DND-41 (cell line): ENCODE measurements around the gene MARCKSL1.
"Not testable (repeated sequence)": the region's sequence is repeated elsewhere in the genome, so short reads cannot be mapped to it uniquely, and the experiment has no call there.

Experiments
- ATAC-seq: fragments of 200-7000 bp; cut with Tn5 transposase; 3 replicates; pipeline ENCODE4 v1.9.1; 2021; ENCODE audit warnings: low read depth; ENCODE audit not compliant: insufficient read depth
- DNase-seq: peaks from one replicate; pipeline ENCODE4 v3.0.0-alpha.2; 2020
- H2AFZ ChIP-seq: 2 replicates; pipeline ENCODE4 v1.6.0; 2012; ENCODE audit warnings: low read depth, low read length
- H3K27ac ChIP-seq: 2 replicates; pipeline ENCODE4 v1.5.1; 2012; ENCODE audit warnings: low read length, inconsistent platforms
- H3K27me3 ChIP-seq: fragments of 200-600 bp; sonication (generic); 2 replicates; pipeline ENCODE4 v1.6.0; 2012; ENCODE audit warnings: low read length, mild to moderate bottlenecking, inconsistent platforms; ENCODE audit not compliant: insufficient read depth, poor library complexity
- H3K36me3 ChIP-seq: 2 replicates; pipeline ENCODE4 v1.5.1; 2012; ENCODE audit warnings: low read length, inconsistent platforms; ENCODE audit not compliant: insufficient read depth
- H3K4me1 ChIP-seq: 2 replicates; pipeline ENCODE4 v1.5.1; 2012; ENCODE audit warnings: mild to moderate bottlenecking, low read length; ENCODE audit not compliant: insufficient read depth
- H3K4me2 ChIP-seq: 2 replicates; pipeline ENCODE4 v1.6.0; 2012; ENCODE audit warnings: mild to moderate bottlenecking, moderate library complexity, low read length, inconsistent platforms; ENCODE audit not compliant: insufficient read depth
- H3K4me3 ChIP-seq, 2 experiments: fragments of 200-600 bp in 1 of 2; shearing (Covaris generic) in 1 of 2; 2 replicates each; pipeline ENCODE4 v1.5.1; 2012 to 2016; ENCODE audit warnings: inconsistent platforms in 2 of 2, low read length in 2 of 2, mild to moderate bottlenecking in 2 of 2, low read depth in 1 of 2, moderate library complexity in 1 of 2
- H3K79me2 ChIP-seq: 2 replicates; pipeline ENCODE4 v1.6.0; 2012; ENCODE audit warnings: low read length, inconsistent platforms; ENCODE audit not compliant: insufficient read depth
- H3K9ac ChIP-seq: 2 replicates; pipeline ENCODE4 v1.6.0; 2012; ENCODE audit warnings: low read depth, mild to moderate bottlenecking, inconsistent platforms, low read length, moderate library complexity
- H3K9me3 ChIP-seq: 2 replicates; pipeline ENCODE4 v1.5.1; 2012; ENCODE audit warnings: low read length, moderate library complexity, mild to moderate bottlenecking, inconsistent platforms; ENCODE audit not compliant: insufficient read depth, severe bottlenecking
- H4K20me1 ChIP-seq: 2 replicates; pipeline ENCODE4 v1.6.0; 2012; ENCODE audit warnings: low read length; ENCODE audit not compliant: insufficient read depth
- EZH2 ChIP-seq: IDR thresholded peaks from 3 replicates; pipeline ENCODE4 v1.6.1; 2012; ENCODE audit warnings: borderline replicate concordance, low read depth, mild to moderate bottlenecking, moderate library complexity, low read length, inconsistent platforms; ENCODE audit not compliant: severe bottlenecking
- TF ChIP-seq, protein P1 (sequence below): IDR thresholded peaks from 2 replicates; pipeline ENCODE4 v1.5.1; 2012; ENCODE audit warnings: borderline replicate concordance, low read length, moderate library complexity, mild to moderate bottlenecking; ENCODE audit not compliant: poor library complexity, severe bottlenecking; ENCODE audit errors: extremely low read depth

MARCKSL1 gene

DNA sequence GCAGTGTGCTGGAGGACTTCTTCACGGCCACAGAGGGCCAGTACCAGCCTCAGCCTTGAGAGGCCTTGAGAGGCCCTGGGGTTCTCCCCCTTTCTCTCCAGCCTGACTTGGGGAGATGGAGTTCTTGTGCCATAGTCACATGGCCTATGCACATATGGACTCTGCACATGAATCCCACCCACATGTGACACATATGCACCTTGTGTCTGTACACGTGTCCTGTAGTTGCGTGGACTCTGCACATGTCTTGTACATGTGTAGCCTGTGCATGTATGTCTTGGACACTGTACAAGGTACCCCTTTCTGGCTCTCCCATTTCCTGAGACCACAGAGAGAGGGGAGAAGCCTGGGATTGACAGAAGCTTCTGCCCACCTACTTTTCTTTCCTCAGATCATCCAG lies 50.4 kb downstream of the MARCKSL1 start:
- Histone ChIP-seq H3K9ac (no peak overlapping the region), H3K9me3 (no peaks in the 10 kb centered on the region), H3K27me3 (no peaks in the 10 kb centered on the region), H3K4me2 (no peak overlapping the region), H3K36me3 (peaks cover 46% of the 10 kb centered on the region), H3K4me3 (no peak overlapping the region), H3K27ac (no peak overlapping the region), H2AFZ (no peak overlapping the region), H3K79me2 (no peaks in the 10 kb centered on the region), H4K20me1 (no peaks in the 10 kb centered on the region), H3K4me1 (peaks cover 4% of the 10 kb centered on the region)
- DNase-seq (no peak), ATAC-seq (no peak)
- TF ChIP-seq EZH2 = no peak
- TF ChIP-seq, protein P1, sequence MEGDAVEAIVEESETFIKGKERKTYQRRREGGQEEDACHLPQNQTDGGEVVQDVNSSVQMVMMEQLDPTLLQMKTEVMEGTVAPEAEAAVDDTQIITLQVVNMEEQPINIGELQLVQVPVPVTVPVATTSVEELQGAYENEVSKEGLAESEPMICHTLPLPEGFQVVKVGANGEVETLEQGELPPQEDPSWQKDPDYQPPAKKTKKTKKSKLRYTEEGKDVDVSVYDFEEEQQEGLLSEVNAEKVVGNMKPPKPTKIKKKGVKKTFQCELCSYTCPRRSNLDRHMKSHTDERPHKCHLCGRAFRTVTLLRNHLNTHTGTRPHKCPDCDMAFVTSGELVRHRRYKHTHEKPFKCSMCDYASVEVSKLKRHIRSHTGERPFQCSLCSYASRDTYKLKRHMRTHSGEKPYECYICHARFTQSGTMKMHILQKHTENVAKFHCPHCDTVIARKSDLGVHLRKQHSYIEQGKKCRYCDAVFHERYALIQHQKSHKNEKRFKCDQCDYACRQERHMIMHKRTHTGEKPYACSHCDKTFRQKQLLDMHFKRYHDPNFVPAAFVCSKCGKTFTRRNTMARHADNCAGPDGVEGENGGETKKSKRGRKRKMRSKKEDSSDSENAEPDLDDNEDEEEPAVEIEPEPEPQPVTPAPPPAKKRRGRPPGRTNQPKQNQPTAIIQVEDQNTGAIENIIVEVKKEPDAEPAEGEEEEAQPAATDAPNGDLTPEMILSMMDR = no peak

DNA sequence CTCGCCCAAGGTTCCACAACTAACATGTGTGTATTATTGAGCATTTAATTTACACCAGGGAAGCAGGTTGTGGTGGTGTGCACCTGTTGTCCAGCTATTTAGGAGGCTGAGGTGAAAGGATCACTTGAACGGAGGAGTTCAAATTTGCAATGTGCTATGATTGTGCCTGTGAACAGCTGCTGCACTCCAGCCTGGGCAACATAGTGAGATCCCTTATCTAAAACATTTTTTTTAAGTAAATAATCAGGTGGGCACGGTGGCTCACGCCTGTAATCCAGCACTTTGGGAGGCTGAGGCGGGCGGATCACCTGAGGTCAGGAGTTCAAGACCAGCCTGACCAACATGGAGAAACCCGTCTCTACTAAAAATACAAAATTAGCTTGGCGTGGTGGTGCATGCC lies 51.3 kb downstream of the MARCKSL1 start:
- H2AFZ ChIP-seq, H3K79me2 ChIP-seq, H3K27me3 ChIP-seq, H3K4me1 ChIP-seq, H3K4me3 ChIP-seq, H4K20me1 ChIP-seq, H3K9me3 ChIP-seq, H3K27ac ChIP-seq, H3K4me2 ChIP-seq, DNase-seq, ATAC-seq, H3K9ac ChIP-seq: not testable (repeated sequence)
- peaks cover 53% of the 10 kb centered on the region for H3K36me3 ChIP-seq
